GM19452 (cell line): ENCODE results near the gene HIP1.
"Not testable (repeated sequence)": the region's sequence is repeated elsewhere in the genome, so short reads cannot be mapped to it uniquely, and the experiment has no call there.

ENCODE experiments used
- ATAC-seq: cut with Tn5 transposase; IDR thresholded peaks from one replicate; pipeline ENCODE4 v1.9.1; 2021; ENCODE audit not compliant: unreplicated experiment

The HIP1 gene

GRCh38 chr7:75579899-75580298 is 158.8 kb downstream of the HIP1 start:
- no peak for ATAC-seq

GRCh38 chr7:75578081-75578480 is 160.7 kb downstream of the HIP1 start:
- ATAC-seq, result no peak

- ATAC-seq, result no peak
These were observed 163.1 kb downstream of the HIP1 start for GRCh38 chr7:75575488-75576121.

GRCh38 chr7:75573477-75574019 is 165.2 kb downstream of the HIP1 start:
- ATAC-seq, result no peak

GRCh38 chr7:75572814-75573213 is 165.9 kb downstream of the HIP1 start:
- ATAC-seq, result no peak

- ATAC-seq, result no peak
These were observed 166.3 kb downstream of the HIP1 start for GRCh38 chr7:75572396-75572795.

GRCh38 chr7:75571209-75571608 is 167.5 kb downstream of the HIP1 start:
- no peak for ATAC-seq

GRCh38 chr7:75569629-75570282 is 169.0 kb downstream of the HIP1 start:
- not testable (repeated sequence) for ATAC-seq

GRCh38 chr7:75567948-75568595 is 170.7 kb downstream of the HIP1 start:
- ATAC-seq, result no peak

- no peak for ATAC-seq
These were observed 173.5 kb downstream of the HIP1 start for GRCh38 chr7:75565132-75565837.

- ATAC-seq, result no peak
These were observed 175.6 kb downstream of the HIP1 start for GRCh38 chr7:75563171-75563570.

GRCh38 chr7:75559976-75560365 is 178.8 kb downstream of the HIP1 start:
- no peak for ATAC-seq

- ATAC-seq, result no peak
These were observed 179.3 kb downstream of the HIP1 start for GRCh38 chr7:75559355-75559975.

GRCh38 chr7:75556835-75557234 is 181.9 kb downstream of the HIP1 start:
- not testable (repeated sequence) for ATAC-seq

- no peak for ATAC-seq
These were observed 183.0 kb downstream of the HIP1 start for GRCh38 chr7:75555736-75556135.

GRCh38 chr7:75546237-75547015 is 192.3 kb downstream of the HIP1 start:
- ATAC-seq, result no peak

GRCh38 chr7:75537731-75538130 is 201.0 kb downstream of the HIP1 start:
- no peak for ATAC-seq

GRCh38 chr7:75536940-75537538 is 201.7 kb downstream of the HIP1 start:
- ATAC-seq, result no peak

- no peak for ATAC-seq
These were observed 202.2 kb downstream of the HIP1 start for GRCh38 chr7:75536491-75536890.
